WTC11 (cell line): Measurements from ENCODE around the gene LCTL.

Source experiments
- CTCF ChIP-seq: fragments of 200-600 bp; IDR thresholded peaks from 2 replicates; pipeline ENCODE4 v1.8.0; 2022; ENCODE audit warnings: antibody characterized with exemption
- ZNF138 ChIP-seq: sonication (generic); formaldehyde crosslinking; conservative IDR thresholded peaks from 2 replicates; pipeline ENCODE4 v1.8.1; 2022; ENCODE audit warnings: mild to moderate bottlenecking, moderate library complexity, missing genetic modification reagents

GRCh38 chr15:66594836-66595235 lies 29.0 kb upstream of the LCTL start:
- no peak for TF ChIP-seq CTCF
- no peak for TF ChIP-seq ZNF138 (CRISPR knock-in tag)
